GDM1 (cell line): ENCODE data around the gene ACE2.

ENCODE experiments used
- DNase-seq: peaks from one replicate; lab custom pipeline; 2025; lab: John Stamatoyannopoulos, UW

ACE2 gene

GRCh38 chrX:15574017-15574416, 26.7 kb downstream of the ACE2 start:
- DNase-seq = no peak

DNA sequence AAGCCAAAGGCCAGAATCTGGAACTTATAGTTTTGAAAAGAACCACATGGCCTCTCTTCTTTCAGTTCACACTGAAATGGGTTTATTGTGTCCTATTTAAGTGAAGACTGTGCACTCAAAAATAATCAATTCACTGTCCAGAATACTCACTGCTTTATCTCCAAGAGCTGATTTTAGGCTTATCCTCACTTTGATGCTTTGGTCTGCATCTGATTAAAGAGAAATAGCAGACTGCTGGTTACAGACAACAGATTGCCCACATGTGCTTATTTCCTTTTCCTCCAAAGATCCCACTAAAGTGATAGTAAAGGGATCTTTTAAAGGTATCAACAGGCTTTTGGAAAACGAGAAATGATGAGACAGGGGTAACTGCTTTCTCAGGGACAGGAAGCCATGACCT, 30.6 kb downstream of the ACE2 start:
- DNase-seq = no peak

DNA sequence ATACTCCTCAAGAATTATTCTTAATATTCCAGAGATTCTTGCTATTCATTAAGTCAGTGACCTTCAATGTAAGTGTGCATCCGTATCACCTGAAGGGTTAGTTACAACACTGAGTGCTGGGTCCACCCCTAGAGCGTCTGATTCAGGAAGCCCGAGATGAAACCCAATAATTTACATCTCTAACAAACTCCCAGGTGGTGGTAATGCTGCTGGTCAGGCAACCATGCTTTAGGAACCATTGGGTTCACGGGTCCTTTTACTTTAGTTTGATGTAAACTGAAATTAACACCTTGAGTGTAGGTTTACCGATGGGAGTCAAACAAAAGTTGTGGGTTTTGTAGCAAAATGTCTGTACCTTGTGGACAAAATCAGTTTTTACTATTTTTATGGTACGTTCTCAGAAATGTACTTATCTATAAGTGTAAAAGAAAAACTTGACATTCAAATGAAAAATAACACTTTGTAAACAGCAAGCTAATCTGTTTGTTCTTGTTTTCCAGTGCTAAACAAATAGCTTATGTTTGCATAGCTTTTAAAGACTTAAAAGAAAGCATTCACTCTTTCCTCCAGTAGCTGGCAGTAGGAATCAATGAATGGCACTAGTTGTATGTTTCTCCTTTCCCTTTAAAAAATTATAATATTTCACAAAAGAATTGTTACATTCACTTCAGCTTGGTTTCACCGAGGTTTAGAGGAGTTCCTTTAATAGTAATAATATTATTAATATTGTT, 32.7 kb downstream of the ACE2 start:
- DNase-seq = no peak

GRCh38 chrX:15567267-15567666, 33.5 kb downstream of the ACE2 start:
- DNase-seq = no peak

GRCh38 chrX:15566244-15566643, 34.5 kb downstream of the ACE2 start:
- DNase-seq = no peak

- DNase-seq = peak; percentile 8
Measured at GRCh38 chrX:15564981-15565579, 35.7 kb downstream of the ACE2 start.

- DNase-seq = no peak
Measured at GRCh38 chrX:15563056-15563455, 37.7 kb downstream of the ACE2 start.

DNA sequence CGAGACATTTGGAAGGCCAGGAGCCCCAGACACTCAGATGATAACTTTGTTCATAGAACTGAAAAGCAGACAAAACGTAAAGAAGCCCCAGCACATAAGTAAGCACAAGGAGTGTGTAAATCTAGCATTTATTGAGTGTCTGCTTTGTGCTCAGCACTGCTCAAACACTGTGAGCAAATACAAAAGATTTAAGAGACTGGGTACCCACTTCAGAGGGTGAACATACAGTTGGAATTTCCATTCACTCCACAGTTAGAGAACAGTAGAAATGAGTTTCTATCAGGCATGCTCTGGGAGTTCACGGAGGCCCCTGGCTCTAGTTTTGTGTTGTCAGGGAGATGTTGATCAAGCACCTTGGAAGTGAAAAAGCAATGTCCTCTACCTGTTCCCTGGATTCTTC, 39.8 kb downstream of the ACE2 start:
- DNase-seq = no peak

DNA sequence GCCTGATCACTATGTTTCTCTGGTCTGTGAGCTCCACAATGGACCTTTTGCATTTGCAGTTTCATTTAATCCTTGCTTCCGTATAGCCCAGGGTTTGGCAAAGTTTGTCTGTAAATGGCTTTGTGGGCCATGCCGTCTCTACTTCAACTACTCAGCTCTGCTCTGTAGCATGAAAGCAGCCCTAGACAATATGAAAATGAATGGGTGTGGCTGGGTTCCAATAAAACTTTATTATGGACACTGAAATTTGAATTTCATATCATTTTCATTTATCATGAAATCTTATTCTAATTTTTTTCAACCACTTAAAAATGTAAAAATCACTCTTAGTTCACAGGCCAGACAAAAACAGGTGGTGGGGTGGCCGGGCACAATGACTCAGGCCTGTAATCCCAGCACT, 41.5 kb downstream of the ACE2 start:
- DNase-seq = no peak

- no peak for DNase-seq
Measured at GRCh38 chrX:15549189-15550012, 51.4 kb downstream of the ACE2 start.

DNA sequence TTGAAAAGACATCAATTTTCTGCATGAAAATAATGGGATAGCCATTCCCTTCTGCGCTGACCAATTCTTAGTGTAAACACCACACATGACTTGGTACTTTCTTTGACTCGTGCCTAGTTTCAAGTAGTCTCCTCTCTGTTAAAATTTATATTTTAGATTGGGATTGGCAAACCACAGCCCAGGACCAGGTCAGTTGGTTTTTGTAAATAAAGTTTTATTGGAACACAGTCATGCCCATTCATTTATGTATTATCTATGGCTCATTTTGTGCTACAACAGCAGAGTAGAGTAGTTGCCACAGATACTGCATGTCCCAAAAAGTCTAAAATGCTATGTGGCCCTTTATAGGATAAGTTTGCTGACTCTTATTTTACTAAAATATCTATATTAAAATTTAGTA, 53.4 kb downstream of the ACE2 start:
- no peak for DNase-seq

DNA sequence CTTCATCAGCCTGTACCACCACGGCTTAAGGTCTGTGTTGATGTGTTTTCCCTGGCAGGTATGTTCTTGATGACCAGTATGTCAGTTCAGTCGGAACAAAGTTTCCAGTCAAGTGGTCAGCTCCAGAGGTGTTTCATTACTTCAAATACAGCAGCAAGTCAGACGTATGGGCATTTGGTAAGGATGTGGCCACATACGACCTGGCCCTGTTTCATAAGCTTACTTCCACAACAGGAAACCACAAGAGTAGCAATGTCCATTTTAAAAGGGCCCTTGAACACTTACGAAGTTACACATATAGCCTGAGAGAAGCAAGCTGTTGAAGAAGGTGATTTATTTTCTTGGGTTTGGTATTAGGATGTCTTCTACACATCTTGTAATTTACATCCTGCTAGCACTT, 54.0 kb downstream of the ACE2 start:
- DNase-seq = no peak

- no peak for DNase-seq
Measured at GRCh38 chrX:15530318-15530717, 70.4 kb downstream of the ACE2 start.

- no peak for DNase-seq
Measured at GRCh38 chrX:15529165-15529564, 71.6 kb downstream of the ACE2 start.

- DNase-seq = no peak
Measured at GRCh38 chrX:15525664-15526416, 74.9 kb downstream of the ACE2 start.

- DNase-seq = no peak
Measured at GRCh38 chrX:15524417-15524816, 76.3 kb downstream of the ACE2 start.

GRCh38 chrX:15523088-15523487, 77.7 kb downstream of the ACE2 start:
- DNase-seq = no peak

DNA sequence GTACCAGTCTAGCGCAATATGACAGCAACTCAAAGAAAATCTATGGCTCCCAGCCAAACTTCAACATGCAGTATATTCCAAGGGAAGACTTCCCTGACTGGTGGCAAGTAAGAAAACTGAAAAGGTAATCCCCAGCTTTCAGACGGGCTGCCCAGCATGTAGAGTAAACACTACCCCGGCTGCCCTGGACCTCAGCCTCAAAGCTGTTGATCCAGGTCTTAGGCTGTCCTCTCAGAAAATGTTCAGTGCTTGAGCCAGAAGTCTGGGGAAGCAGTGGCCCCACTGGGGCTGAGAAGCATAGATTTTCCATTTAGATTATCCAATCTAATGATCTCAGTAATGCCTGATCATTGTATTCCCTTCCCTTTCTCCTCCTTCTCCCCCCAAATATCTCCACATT, 78.3 kb downstream of the ACE2 start:
- no peak for DNase-seq

- DNase-seq = no peak
Measured at GRCh38 chrX:15515931-15516330, 84.8 kb downstream of the ACE2 start.

DNA sequence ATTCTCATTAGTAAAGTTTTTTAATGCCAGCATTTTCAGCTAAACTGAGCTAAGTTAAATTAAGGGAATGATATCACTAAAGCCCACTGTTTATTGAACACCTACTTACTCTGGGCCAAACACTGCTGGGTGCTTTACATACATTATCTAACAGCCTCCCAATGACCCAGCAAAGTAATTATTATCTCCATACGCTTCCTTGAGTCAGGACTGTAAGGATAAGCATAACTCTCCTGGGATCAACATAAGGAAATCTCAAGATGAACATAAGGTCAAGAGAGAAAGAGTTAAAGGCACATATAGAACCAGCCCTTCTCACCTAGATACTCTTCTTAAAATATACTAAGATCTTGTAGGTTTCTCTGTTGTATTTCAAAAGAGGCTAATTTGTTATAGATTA, 86.5 kb downstream of the ACE2 start:
- no peak for DNase-seq

DNA sequence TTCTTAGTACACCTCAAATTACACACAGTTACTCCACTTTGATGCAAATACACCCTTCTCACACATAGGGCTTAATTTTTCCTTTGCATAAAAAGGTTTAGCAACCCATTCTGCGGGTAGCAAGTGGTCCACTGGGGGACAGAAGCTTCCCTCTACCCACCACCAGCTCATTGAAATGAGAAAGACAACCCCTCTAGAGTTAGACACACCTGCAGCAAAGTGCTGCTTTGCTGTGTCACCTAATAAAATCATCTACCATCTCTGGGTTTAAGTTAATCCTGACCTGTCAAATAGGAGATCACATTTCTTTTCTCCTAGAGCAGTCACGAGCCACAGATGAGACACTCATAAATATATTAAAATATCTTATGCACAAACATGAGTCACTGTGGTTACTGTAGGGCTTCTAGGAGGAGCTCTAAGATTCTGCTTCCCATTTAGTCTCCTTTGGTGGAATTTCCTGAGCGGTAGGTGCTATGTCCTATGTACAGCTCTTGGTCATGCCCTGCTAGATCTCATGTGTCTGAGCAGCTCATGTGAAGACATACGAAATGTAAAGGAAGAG, 88.3 kb downstream of the ACE2 start:
- no peak for DNase-seq

- no peak for DNase-seq
Measured at GRCh38 chrX:15511563-15511962, 89.2 kb downstream of the ACE2 start.
